Astrocyte (in vitro differentiated cells and primary cell): ENCODE measurements around the gene OSBPL3. TPM values are rescaled to one million over a fixed set of nuclear protein-coding genes. Genes with fewer than 3 reads are reported as not detected.

Source experiments
- DNase-seq: peaks from one replicate; pipeline ENCODE4 v3.0.0-alpha.2; 2010; ENCODE audit warnings: low read depth
- FAIRE-seq: peaks from 2 replicates; lab custom pipeline; 2011; peaks lifted over from hg19 to GRCh38; lab: Jason Lieb, UNC
- H2AFZ ChIP-seq: 2 replicates; pipeline ENCODE4 v1.6.0; 2012; ENCODE audit warnings: low read depth, low read length, inconsistent platforms
- H3K27ac ChIP-seq: 2 replicates; pipeline ENCODE4 v1.5.1; 2011; ENCODE audit warnings: low read depth, low read length, inconsistent platforms
- H3K27me3 ChIP-seq: 2 replicates; pipeline ENCODE4 v1.6.0; 2011; ENCODE audit warnings: low read length, inconsistent platforms; ENCODE audit not compliant: insufficient read depth
- H3K36me3 ChIP-seq: 2 replicates; pipeline ENCODE4 v1.5.1; 2011; ENCODE audit warnings: low read length, inconsistent platforms; ENCODE audit not compliant: insufficient read depth
- H3K4me1 ChIP-seq: 2 replicates; pipeline ENCODE4 v1.5.1; 2011; ENCODE audit warnings: low read length, inconsistent platforms; ENCODE audit not compliant: insufficient read depth
- H3K4me2 ChIP-seq: 2 replicates; pipeline ENCODE4 v1.6.0; 2012; ENCODE audit warnings: low read length, inconsistent platforms
- H3K4me3 ChIP-seq: 2 replicates; pipeline ENCODE4 v1.5.1; 2011; ENCODE audit warnings: low read depth, mild to moderate bottlenecking, low read length, inconsistent platforms; ENCODE audit not compliant: insufficient read depth
- H3K79me2 ChIP-seq: 2 replicates; pipeline ENCODE4 v1.6.0; 2012; ENCODE audit warnings: mild to moderate bottlenecking, low read length, inconsistent platforms; ENCODE audit not compliant: insufficient read depth
- H3K9ac ChIP-seq: 2 replicates; pipeline ENCODE4 v1.6.0; 2012; ENCODE audit warnings: mild to moderate bottlenecking, low read length, inconsistent platforms
- H3K9me3 ChIP-seq: 2 replicates; pipeline ENCODE4 v1.5.1; 2012; ENCODE audit warnings: low read depth, mild to moderate bottlenecking, low read length, inconsistent platforms; ENCODE audit not compliant: insufficient read depth
- H4K20me1 ChIP-seq: 2 replicates; pipeline ENCODE4 v1.6.0; 2012; ENCODE audit warnings: low read length, inconsistent platforms; ENCODE audit not compliant: insufficient read depth
- H3K27ac Mint-ChIP-seq: one replicate; pipeline ENCODE4 v1.8.0; 2021; ENCODE audit warnings: mild to moderate bottlenecking, mixed read lengths; ENCODE audit not compliant: unreplicated experiment
- H3K27me3 Mint-ChIP-seq: one replicate; pipeline ENCODE4 v1.8.0; 2021; ENCODE audit warnings: low read depth, mixed read lengths; ENCODE audit not compliant: unreplicated experiment
- H3K36me3 Mint-ChIP-seq: one replicate; pipeline ENCODE4 v1.8.0; 2021; ENCODE audit warnings: low read depth, mixed read lengths; ENCODE audit not compliant: unreplicated experiment
- H3K4me1 Mint-ChIP-seq: one replicate; pipeline ENCODE4 v1.8.0; 2021; ENCODE audit warnings: low read depth, mixed read lengths; ENCODE audit not compliant: unreplicated experiment
- H3K4me3 Mint-ChIP-seq: one replicate; pipeline ENCODE4 v1.8.0; 2021; ENCODE audit warnings: mild to moderate bottlenecking, moderate library complexity, mixed read lengths; ENCODE audit not compliant: unreplicated experiment
- H3K9me3 Mint-ChIP-seq: one replicate; pipeline ENCODE4 v1.8.0; 2021; ENCODE audit warnings: mild to moderate bottlenecking, mixed read lengths; ENCODE audit not compliant: unreplicated experiment
- CTCF ChIP-seq: IDR thresholded peaks from 2 replicates; pipeline ENCODE4 v1.5.1; 2011; ENCODE audit warnings: low read depth, mild to moderate bottlenecking, inconsistent platforms, low read length, moderate library complexity; ENCODE audit not compliant: insufficient read depth
- EZH2 ChIP-seq: IDR thresholded peaks from 2 replicates; pipeline ENCODE4 v1.6.1; 2012; ENCODE audit warnings: mild to moderate bottlenecking, low read length, inconsistent platforms; ENCODE audit not compliant: insufficient read depth
- total RNA-seq: library from RNA; stranded (reverse); gene quantifications from 2 replicates; pipeline ENCODE4 v1.2.1, GENCODE V29; 2021

Gene OSBPL3
- total RNA-seq, 1 donor from 2014 or later, result 62.9 TPM

GRCh38 chr7:24788961-24789576 is 190.9 kb downstream of the OSBPL3 start:
- Histone ChIP-seq H3K9ac (no peak overlapping the region), H3K36me3 (no peaks in the 10 kb centered on the region), H3K4me2 (no peak overlapping the region), H3K79me2 (no peaks in the 10 kb centered on the region), H3K9me3 (no peaks in the 10 kb centered on the region), H3K27me3 (no peaks in the 10 kb centered on the region), H2AFZ (no peak overlapping the region), H3K4me3 (no peak overlapping the region), H3K27ac (no peak overlapping the region), H4K20me1 (no peaks in the 10 kb centered on the region), H3K4me1 (peaks cover 9% of the 10 kb centered on the region)
- H3K27me3 Mint-ChIP-seq, result no peaks in the 10 kb centered on the region
- no peak for TF ChIP-seq EZH2
- TF ChIP-seq CTCF, result no peak
- no peak overlapping the region for H3K4me3 Mint-ChIP-seq
- FAIRE-seq (no peak), DNase-seq (no peak)
- H3K36me3 Mint-ChIP-seq, result peaks cover 15% of the 10 kb centered on the region
- H3K4me1 Mint-ChIP-seq, result peaks cover 13% of the 10 kb centered on the region
- H3K9me3 Mint-ChIP-seq, result peaks cover 11% of the 10 kb centered on the region
- no peak overlapping the region for H3K27ac Mint-ChIP-seq

- Mint-ChIP-seq H3K9me3 (peaks cover 15% of the 10 kb centered on the region), H3K4me1 (peaks cover 12% of the 10 kb centered on the region), H3K4me3 (no peak overlapping the region), H3K27me3 (no peaks in the 10 kb centered on the region), H3K36me3 (peaks cover 18% of the 10 kb centered on the region), H3K27ac (peak overlapping the region; percentile 9)
- no peaks in the 10 kb centered on the region for H3K79me2 ChIP-seq
- peaks cover 9% of the 10 kb centered on the region for H3K4me1 ChIP-seq
- H3K4me2 ChIP-seq, result no peak overlapping the region
- no peak overlapping the region for H3K27ac ChIP-seq
- H2AFZ ChIP-seq, result no peak overlapping the region
- H3K27me3 ChIP-seq, result no peaks in the 10 kb centered on the region
- H3K36me3 ChIP-seq, result no peaks in the 10 kb centered on the region
- no peak overlapping the region for H3K4me3 ChIP-seq
- no peak for TF ChIP-seq EZH2
- peak; percentile 20 for TF ChIP-seq CTCF
- H3K9me3 ChIP-seq, result no peaks in the 10 kb centered on the region
- no peaks in the 10 kb centered on the region for H4K20me1 ChIP-seq
- FAIRE-seq (no peak), DNase-seq (no peak)
- H3K9ac ChIP-seq, result no peak overlapping the region
Observed at GRCh38 chr7:24788075-24788474, 191.9 kb downstream of the OSBPL3 start.

- DNase-seq (peak; percentile 98), FAIRE-seq (peak; percentile 97)
- peak overlapping the region; percentile 69 for H2AFZ ChIP-seq
- Mint-ChIP-seq H3K9me3 (peaks cover 15% of the 10 kb centered on the region), H3K27ac (peak overlapping the region; percentile 94), H3K4me1 (peaks cover 12% of the 10 kb centered on the region), H3K36me3 (peaks cover 20% of the 10 kb centered on the region), H3K27me3 (no peaks in the 10 kb centered on the region), H3K4me3 (peak overlapping the region; percentile 54)
- H3K9me3 ChIP-seq, result no peaks in the 10 kb centered on the region
- H4K20me1 ChIP-seq, result no peaks in the 10 kb centered on the region
- H3K27me3 ChIP-seq, result no peaks in the 10 kb centered on the region
- H3K4me2 ChIP-seq, result peak overlapping the region; percentile 52
- H3K9ac ChIP-seq, result peak overlapping the region; percentile 57
- no peaks in the 10 kb centered on the region for H3K79me2 ChIP-seq
- peak overlapping the region; percentile 90 for H3K27ac ChIP-seq
- H3K4me1 ChIP-seq, result peaks cover 9% of the 10 kb centered on the region
- TF ChIP-seq EZH2, result no peak
- no peak for TF ChIP-seq CTCF
- H3K4me3 ChIP-seq, result no peak overlapping the region
- no peaks in the 10 kb centered on the region for H3K36me3 ChIP-seq
Observed at GRCh38 chr7:24786941-24787340, 193.0 kb downstream of the OSBPL3 start.
